ENCODE data around the gene ANKFN1.
A peak's percentile ranks its signal among the peaks of the same experiment; 100 is the strongest.

Gene ANKFN1

GRCh38 chr17:56152874-56153602 is at the start of gene ANKFN1:
Gene ANKFN1 (plus strand): TSS chr17:56153475. CDS start chr17:56212668, 59,193 bp downstream.
- ChIA-PET CTCF (no interaction called here), POLR2A (no interaction called here)
- no peak for TF ChIP-seq CTCF (IDR thresholded peaks at IDR 0.05; ENCODE audit: control extremely low read depth, extremely low read depth, low read depth, missing control alignments)
- DNase-seq (ENCODE audit: extremely low spot score): no peak

- no peak for TF ChIP-seq CTCF (IDR thresholded peaks at IDR 0.05; ENCODE audit: control extremely low read depth, extremely low read depth, low read depth, missing control alignments)
- CTCF ChIA-PET: interaction anchor here (1.4 kb wide), 1 partner anchor 16 kb away, joined by 3 read pairs; no protein-coding TSS in a partner anchor
- DNase-seq (ENCODE audit: extremely low spot score): peak; percentile 15
- POLR2A ChIA-PET: no interaction called here
Measured at GRCh38 chr17:56108811-56109284, 44.4 kb upstream of the ANKFN1 start.

- ChIA-PET POLR2A (no interaction called here), CTCF (interaction anchor here (0.9 to 1.4 kb wide), 2 partner anchors 10 to 17 kb away, joined by 3 read pairs; no protein-coding TSS in a partner anchor)
- no peak for TF ChIP-seq CTCF (IDR thresholded peaks at IDR 0.05; ENCODE audit: control extremely low read depth, extremely low read depth, low read depth, missing control alignments)
- no peak for DNase-seq (ENCODE audit: extremely low spot score)
Measured at GRCh38 chr17:56109836-56110235, 43.4 kb upstream of the ANKFN1 start.

- ChIA-PET POLR2A (no interaction called here), CTCF (interaction anchor here (0.9 kb wide), 1 partner anchor 10 kb away, joined by 3 read pairs; no protein-coding TSS in a partner anchor)
- no peak for DNase-seq (ENCODE audit: extremely low spot score)
- TF ChIP-seq CTCF (IDR thresholded peaks at IDR 0.05; ENCODE audit: control extremely low read depth, extremely low read depth, low read depth, missing control alignments): no peak
Measured at GRCh38 chr17:56110463-56111135, 42.7 kb upstream of the ANKFN1 start.

GRCh38 chr17:56111706-56112485 is 41.4 kb upstream of the ANKFN1 start:
- CTCF ChIA-PET: interaction anchor here (1.6 kb wide), 1 partner anchor 15 kb away, joined by 5 read pairs; no protein-coding TSS in a partner anchor
- DNase-seq (ENCODE audit: extremely low spot score): no peak
- no peak for TF ChIP-seq CTCF (IDR thresholded peaks at IDR 0.05; ENCODE audit: control extremely low read depth, extremely low read depth, low read depth, missing control alignments)
- POLR2A ChIA-PET: interaction anchor here (0.6 to 0.8 kb wide), 2 partner anchors 16 to 928 kb away, joined by 4 read pairs; no protein-coding TSS in a partner anchor

GRCh38 chr17:56113486-56113885 is 39.8 kb upstream of the ANKFN1 start:
- no peak for TF ChIP-seq CTCF (IDR thresholded peaks at IDR 0.05; ENCODE audit: control extremely low read depth, extremely low read depth, low read depth, missing control alignments)
- ChIA-PET POLR2A (no interaction called here), CTCF (interaction anchor here (1.6 kb wide), 1 partner anchor 13 kb away, joined by 5 read pairs; no protein-coding TSS in a partner anchor)
- no peak for DNase-seq (ENCODE audit: extremely low spot score)
